CMK (cell line): Measurements from ENCODE around the gene MTG2.

Experiments used
- DNase-seq: peaks from one replicate; pipeline ENCODE4 v3.0.0-alpha.2; 2010; ENCODE audit warnings: low read depth

MTG2 gene, protein sequence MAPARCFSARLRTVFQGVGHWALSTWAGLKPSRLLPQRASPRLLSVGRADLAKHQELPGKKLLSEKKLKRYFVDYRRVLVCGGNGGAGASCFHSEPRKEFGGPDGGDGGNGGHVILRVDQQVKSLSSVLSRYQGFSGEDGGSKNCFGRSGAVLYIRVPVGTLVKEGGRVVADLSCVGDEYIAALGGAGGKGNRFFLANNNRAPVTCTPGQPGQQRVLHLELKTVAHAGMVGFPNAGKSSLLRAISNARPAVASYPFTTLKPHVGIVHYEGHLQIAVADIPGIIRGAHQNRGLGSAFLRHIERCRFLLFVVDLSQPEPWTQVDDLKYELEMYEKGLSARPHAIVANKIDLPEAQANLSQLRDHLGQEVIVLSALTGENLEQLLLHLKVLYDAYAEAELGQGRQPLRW

DNA sequence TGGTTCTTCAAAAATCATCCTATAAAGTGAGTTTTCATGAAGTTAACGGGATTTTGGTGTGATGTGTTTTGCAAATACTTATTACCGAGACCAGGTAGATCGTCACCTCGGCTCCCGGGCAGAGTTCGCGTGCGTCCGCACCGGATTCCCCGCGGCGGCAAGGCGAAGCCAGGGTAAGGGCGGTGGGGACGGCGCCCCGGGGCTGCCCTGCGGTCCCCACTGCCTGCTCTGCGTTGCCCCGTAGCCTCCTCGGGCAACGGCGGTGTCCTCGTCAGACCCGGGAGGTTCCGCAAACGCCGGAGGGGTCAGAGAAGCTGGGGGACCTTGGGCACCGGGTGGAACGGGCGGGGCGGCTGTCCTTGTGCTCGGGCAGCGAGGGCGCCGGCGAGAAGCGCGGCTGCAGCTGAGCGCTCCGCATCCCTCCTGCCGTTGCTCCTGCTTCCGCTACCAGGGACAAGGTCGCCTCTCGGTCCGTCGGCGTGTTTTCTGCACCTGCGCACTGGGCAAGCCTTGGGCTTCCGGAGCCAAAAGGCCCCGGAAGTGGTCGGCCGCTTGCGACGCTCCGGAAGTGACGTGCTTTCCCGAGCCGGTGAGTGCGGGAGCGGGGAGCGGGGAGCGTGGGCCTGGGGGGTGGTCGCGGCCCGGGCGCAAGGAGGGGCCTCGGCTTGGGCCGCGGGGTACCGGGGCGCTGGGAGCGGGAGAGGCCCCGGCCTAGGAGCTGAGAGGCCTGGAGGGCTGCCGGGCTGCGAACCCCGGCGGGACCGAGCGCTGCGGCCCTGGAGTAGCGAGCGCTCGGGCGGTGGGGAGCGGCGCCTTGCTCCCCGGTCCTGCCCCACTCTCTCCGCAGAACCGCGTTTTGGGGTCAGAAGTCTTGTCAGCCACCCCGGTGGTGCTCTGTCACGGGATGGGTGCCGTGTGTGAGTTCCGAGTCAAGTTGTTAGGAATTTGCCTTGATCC, at the start of gene MTG2:
TSS of gene MTG2 (plus strand) at position 560 of the 957 bp plus-strand sequence. CDS start 10,393 bp downstream, outside the sequence.
- peak; percentile 89 for DNase-seq

GRCh38 chr20:62133051-62133845, 49.6 kb upstream of the MTG2 start:
- no peak for DNase-seq

DNA sequence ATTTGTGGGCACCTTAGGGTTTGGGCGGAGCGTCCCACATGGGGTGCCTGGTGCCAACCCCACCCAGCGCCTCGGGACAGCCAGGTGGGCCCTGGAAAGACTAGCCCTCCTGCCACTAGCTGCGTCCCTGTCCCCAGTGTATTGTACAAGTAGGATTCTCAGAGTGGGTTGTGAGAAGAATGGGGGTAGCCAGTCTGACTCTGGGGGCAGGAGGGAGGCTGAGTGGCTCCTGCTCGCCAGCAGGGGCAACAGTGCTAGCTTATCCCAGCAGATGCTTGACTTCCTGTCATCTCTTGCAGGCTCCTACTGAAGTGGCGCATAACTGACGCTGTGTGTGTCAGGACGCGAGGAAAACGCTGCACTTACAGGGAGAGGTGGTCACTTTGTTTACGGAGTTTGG, 49.0 kb upstream of the MTG2 start:
- DNase-seq = no peak

DNA sequence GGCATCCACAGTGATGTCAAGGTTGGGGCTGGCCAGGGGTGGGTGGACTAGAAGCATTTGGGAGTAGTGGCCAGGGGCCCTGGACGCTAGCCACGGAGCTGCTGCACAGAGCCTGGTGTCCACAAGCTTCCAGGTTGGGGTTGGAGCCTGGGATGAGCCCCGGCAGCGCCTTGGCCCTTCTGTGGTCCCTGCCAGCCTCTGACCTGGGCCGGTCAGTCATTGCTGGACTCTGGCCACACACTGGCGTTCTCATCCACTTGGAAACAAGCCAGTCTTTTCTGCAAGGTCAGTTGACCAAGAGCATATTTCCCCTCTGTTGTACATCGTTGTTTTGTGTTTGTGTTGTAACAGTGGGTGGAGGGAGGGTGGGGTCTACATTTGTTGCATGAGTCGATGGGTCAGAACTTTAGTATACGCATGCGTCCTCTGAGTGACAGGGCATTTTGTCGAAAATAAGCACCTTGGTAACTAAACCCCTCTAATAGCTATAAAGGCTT, 48.0 kb upstream of the MTG2 start:
- DNase-seq = no peak

DNA sequence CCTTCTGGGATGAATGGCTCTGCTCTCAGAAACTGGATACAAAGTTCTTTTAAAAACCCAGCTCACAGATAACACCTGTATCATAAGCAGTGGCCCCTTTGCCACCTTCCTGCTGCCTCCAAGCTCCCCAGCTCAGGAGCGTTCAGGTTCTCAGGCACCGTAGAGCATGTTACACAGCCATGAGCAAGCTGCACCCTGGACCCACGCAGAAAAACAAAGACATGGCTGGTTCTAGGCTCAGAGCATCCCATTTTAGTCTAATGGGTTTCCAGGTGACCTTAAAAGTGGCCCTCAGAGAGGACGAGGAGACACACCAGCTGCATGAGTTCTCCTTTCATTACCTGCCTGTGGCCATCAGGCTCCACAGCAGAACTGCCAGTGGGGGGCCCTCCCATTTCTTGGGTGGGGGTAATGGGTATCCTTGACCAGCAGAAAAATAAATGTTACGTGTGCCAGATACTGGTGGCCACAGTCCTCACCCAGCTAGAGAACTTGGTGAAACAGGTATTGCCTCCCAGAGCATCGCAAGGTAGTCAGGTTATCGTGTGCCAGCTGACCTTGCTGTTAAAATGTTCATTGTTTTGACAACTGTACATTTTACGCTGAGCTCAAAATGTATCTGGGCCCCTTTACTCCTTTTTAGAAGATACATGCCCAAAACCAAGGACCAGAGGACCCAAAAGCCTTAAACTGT, 47.1 kb upstream of the MTG2 start:
- no peak for DNase-seq

DNA sequence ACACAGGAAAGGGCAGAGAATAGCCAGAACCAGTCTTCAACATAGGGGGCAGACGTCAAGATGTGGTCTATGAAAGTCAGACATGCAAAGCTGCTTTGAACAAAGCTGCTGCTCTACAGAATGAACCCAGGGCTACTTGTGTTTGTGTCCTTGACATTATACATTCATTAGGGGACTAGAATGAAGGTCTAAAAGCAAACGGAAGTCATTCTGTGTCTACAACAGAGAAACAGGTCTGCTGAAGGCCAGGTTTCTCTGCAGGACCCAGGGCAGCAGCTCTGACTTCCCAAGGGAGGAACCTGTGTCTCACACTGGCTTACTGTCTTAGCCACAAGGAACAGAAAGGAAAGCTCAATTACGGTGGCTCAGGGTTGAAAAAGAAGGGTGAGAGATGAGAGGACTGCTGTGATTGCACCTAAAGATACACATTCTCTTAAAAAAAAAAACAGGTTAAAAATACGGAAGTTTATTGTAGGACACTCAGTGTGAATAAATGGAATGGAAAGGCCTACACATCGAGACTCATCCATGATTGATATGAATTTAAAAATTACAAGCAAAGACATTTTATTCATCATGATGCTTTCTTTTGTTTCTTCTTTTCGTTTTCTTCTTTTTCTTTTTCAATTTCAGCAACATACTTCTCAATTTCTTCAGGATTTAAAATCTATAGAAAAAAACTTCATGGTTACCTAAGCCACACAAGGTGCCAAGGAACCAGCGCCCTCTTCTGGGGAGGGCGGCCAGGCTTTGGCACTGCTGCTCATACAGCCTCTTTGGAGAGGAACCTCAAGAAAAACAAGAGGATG, 46.3 kb upstream of the MTG2 start:
- no peak for DNase-seq

DNA sequence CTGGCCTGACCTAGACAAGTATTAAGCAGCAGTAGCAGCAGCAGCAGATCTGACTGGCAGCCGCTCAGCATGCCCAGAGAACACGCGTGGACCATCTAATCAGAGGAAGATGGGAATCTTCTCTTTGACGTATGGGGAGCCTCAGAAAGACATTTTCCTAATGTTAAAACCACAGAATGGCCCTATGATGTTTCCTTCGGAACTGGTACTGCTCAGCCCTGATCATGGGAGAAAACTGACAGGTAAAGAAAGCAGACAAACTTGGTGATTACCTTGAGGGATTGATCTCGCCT, 45.8 kb upstream of the MTG2 start:
- DNase-seq = no peak

DNA sequence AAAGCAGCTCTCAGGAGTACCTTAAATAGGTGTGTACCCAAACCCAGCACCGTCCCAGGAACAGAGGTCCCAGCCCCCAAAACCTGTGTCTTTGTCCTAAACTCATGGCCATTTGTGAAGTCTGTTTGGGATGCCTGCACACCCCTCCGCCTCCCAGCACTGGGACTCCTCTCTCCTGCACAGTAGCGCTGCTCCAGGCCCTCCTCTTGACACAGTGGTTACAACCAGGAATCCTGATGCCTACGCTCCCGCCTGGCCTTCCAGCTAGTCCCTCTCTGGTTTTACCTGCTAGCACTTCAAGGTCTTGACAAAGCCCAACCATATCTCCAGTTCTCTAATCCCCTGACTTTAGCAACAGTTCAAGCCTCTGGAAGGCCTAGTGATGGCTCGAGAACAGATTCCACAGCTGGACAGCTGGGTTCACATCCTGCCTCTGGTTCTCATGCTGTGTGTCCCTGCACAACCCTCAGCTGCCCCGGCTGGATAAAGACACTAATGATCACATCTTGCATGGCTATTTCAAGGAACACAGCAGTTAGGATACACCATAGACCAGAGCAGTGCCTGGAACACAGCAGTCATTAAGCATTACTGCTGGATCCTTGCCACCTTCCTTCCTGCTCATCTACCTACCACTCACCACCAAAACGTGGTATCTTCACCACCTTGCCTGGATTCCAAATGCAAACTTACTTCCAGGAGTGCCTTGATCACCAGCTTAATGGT, 45.2 kb upstream of the MTG2 start:
- DNase-seq = no peak

DNA sequence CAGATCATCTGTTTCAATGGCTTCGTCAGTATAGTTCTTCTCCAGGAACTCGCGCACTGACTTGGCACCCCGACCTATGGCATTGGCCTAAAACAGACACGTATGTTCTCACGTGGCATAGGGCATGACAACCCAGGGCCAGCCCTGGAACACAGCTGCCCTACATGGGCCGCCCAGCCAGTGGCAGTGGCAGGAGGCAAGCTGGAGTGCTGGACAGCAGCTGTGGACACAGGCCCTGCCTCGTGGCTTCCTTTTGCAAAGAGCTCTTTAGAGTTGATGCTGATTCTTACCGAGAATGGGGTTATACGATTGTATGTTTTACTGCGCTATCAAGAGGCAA, 44.7 kb upstream of the MTG2 start:
- no peak for DNase-seq

- DNase-seq = no peak
These were observed 43.9 kb upstream of the MTG2 start for GRCh38 chr20:62138912-62139311.

- no peak for DNase-seq
These were observed 43.2 kb upstream of the MTG2 start for GRCh38 chr20:62139636-62140035.

GRCh38 chr20:62141043-62141396, 41.8 kb upstream of the MTG2 start:
- DNase-seq = no peak

DNA sequence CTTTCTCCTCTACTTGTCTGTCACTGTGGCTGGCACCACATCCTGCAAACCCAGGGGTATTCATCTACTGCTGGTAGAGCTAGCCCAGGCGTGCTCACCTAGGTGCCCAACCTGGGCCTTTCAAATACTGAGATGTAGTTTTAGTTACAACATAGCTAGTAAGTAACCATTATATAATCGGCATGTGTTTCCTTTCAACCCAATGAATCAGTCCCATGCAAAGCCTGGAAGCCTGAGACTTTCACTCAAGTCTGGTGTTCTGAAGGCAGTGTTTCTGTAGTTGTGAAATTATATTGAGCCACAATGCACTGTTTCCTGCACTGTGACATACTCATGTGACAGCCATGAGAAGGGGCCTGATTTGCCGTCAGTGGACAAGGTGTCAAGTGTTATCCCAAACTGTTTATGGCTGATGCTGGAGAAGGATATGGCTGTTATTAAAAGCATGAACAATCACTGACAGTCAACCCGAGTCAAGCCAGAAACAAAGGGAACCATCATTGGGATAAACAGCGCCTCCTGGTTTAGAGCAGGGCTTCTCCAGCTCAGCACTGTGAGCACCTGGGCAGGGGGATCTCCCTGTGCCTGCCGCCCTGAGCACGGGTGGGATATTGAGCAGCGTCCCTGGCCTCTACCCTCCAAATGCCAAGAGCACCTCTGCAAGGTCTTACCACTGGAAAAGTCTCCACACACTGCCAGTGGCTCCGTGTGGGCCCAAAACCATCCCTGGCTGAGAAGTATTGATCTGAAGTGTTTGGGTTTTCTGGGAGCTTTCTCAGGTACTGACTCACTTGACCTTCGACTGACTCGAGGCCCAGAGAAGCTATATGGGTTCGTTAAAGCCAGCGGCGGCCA, 41.2 kb upstream of the MTG2 start:
- no peak for DNase-seq

GRCh38 chr20:62142252-62143080, 40.4 kb upstream of the MTG2 start:
- DNase-seq = no peak

GRCh38 chr20:62143081-62143956, 39.5 kb upstream of the MTG2 start, which contains the start of the genes PSMA7 and SS18L1:
Gene PSMA7 (minus strand): TSS chr20:62143394. CDS start chr20:62143303, 91 bp downstream.
Gene SS18L1 (plus strand): TSS chr20:62143769. CDS start chr20:62143821, 52 bp downstream.
- DNase-seq = peak; percentile 56

- DNase-seq = no peak
These were observed 38.6 kb upstream of the MTG2 start for GRCh38 chr20:62143957-62144825.
